Measurements from ENCODE around the gene APOM. TPM values are rescaled to one million over a fixed set of nuclear protein-coding genes. Genes with fewer than 3 reads are reported as not detected.
A peak's percentile ranks its signal among the peaks of the same experiment; 100 is the strongest.

APOM gene
- polyA plus RNA-seq, 3 donors: 4.2 to 8.3 (median 4.8) TPM

GRCh38 chr6:31621320-31621939 lies 34.3 kb upstream of the APOM start:
- peak overlapping the region; percentile 79 to 100 (median 95) for H3K27ac Mint-ChIP-seq
- Histone ChIP-seq H3K9ac (ENCODE audit: insufficient read depth, low read length, poor library complexity, severe bottlenecking) (peak overlapping the region; percentile 93), H3K4me3 (replicated peaks in 1 of 3; ENCODE audit: low read depth in 2 of 3, low read length in 3 of 3) (peak overlapping the region; percentile 79 to 97 (median 87)), H3K4me2 (replicated peaks; ENCODE audit: extremely low read depth, low read length, poor library complexity, severe bottlenecking) (peak overlapping the region; percentile 95), H2AFZ (ENCODE audit: insufficient read depth, low read depth, low read length, poor library complexity, severe bottlenecking) (peak overlapping the region; percentile 76), H3K27ac (ENCODE audit: low read depth in 1 of 2, low read length in 2 of 2) (peak overlapping the region; percentile 95 to 99), H3K9me3 (replicated peaks in 1 of 2; ENCODE audit: control insufficient read depth in 1 of 2, insufficient read depth in 1 of 2, low read length in 2 of 2) (no peaks in the 10 kb centered on the region), H3K27me3 (ENCODE audit: control insufficient read depth in 2 of 2, insufficient read depth in 2 of 2, low read length in 2 of 2) (no peaks in the 10 kb centered on the region), H3K36me3 (replicated peaks in 1 of 2; ENCODE audit: control insufficient read depth in 1 of 2, insufficient read depth in 2 of 2, low read length in 2 of 2) (peaks cover 33 to 45% of the 10 kb centered on the region in 2 donors), H4K20me1 (ENCODE audit: insufficient read depth, low read length) (peaks cover 23% of the 10 kb centered on the region), H3K4me1 (ENCODE audit: control insufficient read depth in 1 of 2, insufficient read depth in 2 of 2, low read length in 2 of 2) (peaks cover 42 to 48% of the 10 kb centered on the region in 2 donors), H3K79me2 (ENCODE audit: insufficient read depth, low read length) (peaks cover 88% of the 10 kb centered on the region)
- TF ChIP-seq CTCF (IDR thresholded peaks at IDR 0.05): no peak
- 27% methylated on average over 13 of the region's 15 CpGs for WGBS (ENCODE audit: insufficient coverage)
- H3K36me3 Mint-ChIP-seq: peaks cover 42 to 53% of the 10 kb centered on the region in 2 donors
- intact Hi-C loops (cut with micrococcal nuclease): loop anchor here (2.0 to 5.0 kb wide), 2 partner anchors 31 to 46 kb away; partner anchors contain the start of genes BAG6 (in 2 of the 2), CSNK2B (in 1 of the 2) and LY6G5B (in 1 of the 2)
- H3K4me3 Mint-ChIP-seq: peak overlapping the region; percentile 89 to 96
- DNase-seq: no peak
- H3K4me1 Mint-ChIP-seq: peaks cover 45% of the 10 kb centered on the region
- no peaks in the 10 kb centered on the region for H3K9me3 Mint-ChIP-seq
- H3K27me3 Mint-ChIP-seq (ENCODE audit: low read depth in 3 of 3): peaks cover 0 to 1% (median 0%) of the 10 kb centered on the region in 3 donors

GRCh38 chr6:31621991-31622390 lies 33.7 kb upstream of the APOM start:
- peak overlapping the region in 1 of 3 experiments; percentile 97 for H3K4me3 ChIP-seq (replicated peaks in 1 of 3; ENCODE audit: low read depth in 2 of 3, low read length in 3 of 3)
- peak overlapping the region; percentile 95 for H3K4me2 ChIP-seq (replicated peaks; ENCODE audit: extremely low read depth, low read length, poor library complexity, severe bottlenecking)
- DNase-seq: no peak
- H3K79me2 ChIP-seq (ENCODE audit: insufficient read depth, low read length): peaks cover 88% of the 10 kb centered on the region
- TF ChIP-seq CTCF (IDR thresholded peaks at IDR 0.05): no peak
- H4K20me1 ChIP-seq (ENCODE audit: insufficient read depth, low read length): peaks cover 25% of the 10 kb centered on the region
- Mint-ChIP-seq H3K9me3 (no peaks in the 10 kb centered on the region), H3K27me3 (ENCODE audit: low read depth in 3 of 3) (peaks cover 0 to 1% (median 0%) of the 10 kb centered on the region in 3 donors), H3K4me3 (peak overlapping the region; percentile 89 to 96), H3K4me1 (peaks cover 40% of the 10 kb centered on the region), H3K36me3 (peaks cover 40 to 53% of the 10 kb centered on the region in 2 donors), H3K27ac (peak overlapping the region; percentile 73 to 100 (median 95))
- no peaks in the 10 kb centered on the region for H3K27me3 ChIP-seq (ENCODE audit: control insufficient read depth in 2 of 2, insufficient read depth in 2 of 2, low read length in 2 of 2)
- intact Hi-C loops (cut with micrococcal nuclease): loop anchor here (2.0 to 5.0 kb wide), 2 partner anchors 31 to 45 kb away; partner anchors contain the start of genes BAG6 (in 2 of the 2), CSNK2B (in 1 of the 2) and LY6G5B (in 1 of the 2)
- H3K4me1 ChIP-seq (ENCODE audit: control insufficient read depth in 1 of 2, insufficient read depth in 2 of 2, low read length in 2 of 2): peaks cover 36 to 43% of the 10 kb centered on the region in 2 donors
- H2AFZ ChIP-seq (ENCODE audit: insufficient read depth, low read depth, low read length, poor library complexity, severe bottlenecking): no peak overlapping the region
- peaks cover 38 to 45% of the 10 kb centered on the region in 2 donors for H3K36me3 ChIP-seq (replicated peaks in 1 of 2; ENCODE audit: control insufficient read depth in 1 of 2, insufficient read depth in 2 of 2, low read length in 2 of 2)
- no peaks in the 10 kb centered on the region for H3K9me3 ChIP-seq (replicated peaks in 1 of 2; ENCODE audit: control insufficient read depth in 1 of 2, insufficient read depth in 1 of 2, low read length in 2 of 2)
- 18% methylated on average over 1 of the region's 4 CpGs for whole genome bisulfite sequencing (ENCODE audit: insufficient coverage)
- H3K27ac ChIP-seq (ENCODE audit: low read depth in 1 of 2, low read length in 2 of 2): peak overlapping the region; percentile 24 to 95
- no peak overlapping the region for H3K9ac ChIP-seq (ENCODE audit: insufficient read depth, low read length, poor library complexity, severe bottlenecking)
